GM19240 (cell line): ENCODE measurements around the gene VSIR.

Experiments used
- DNase-seq: peaks from one replicate; pipeline ENCODE4 v3.0.0; 2011; ENCODE audit warnings: low spot score; ENCODE audit not compliant: insufficient read length

VSIR gene

DNA sequence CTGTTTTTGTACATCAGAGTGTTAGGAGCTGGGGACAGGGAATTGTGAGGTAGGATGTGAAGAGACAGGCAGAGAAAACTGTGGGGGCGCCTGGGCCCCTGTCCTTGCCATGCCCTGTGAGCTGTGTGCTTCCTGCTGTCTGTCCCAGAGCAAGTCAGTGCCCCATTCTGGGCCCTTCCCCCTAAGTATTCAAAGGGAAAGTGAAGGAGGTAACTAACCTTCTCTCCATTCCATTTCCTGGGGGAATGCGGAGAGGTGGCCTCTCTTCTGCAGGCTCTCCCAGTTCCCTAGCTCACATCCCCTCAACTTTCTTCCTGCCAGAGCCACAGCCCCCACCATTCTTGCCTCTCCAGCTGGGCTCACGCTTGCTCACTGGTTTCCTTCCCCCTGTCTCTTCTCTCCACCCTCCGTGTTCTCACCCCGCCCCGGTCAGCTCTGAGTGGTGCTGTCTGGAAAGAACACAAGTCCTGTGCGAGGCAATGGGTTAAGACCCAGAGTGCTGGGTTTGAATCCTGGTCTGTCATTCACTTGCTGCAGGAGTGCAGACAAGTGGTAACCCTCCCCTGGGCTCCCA is 9.7 kb upstream of the VSIR start:
- no peak for DNase-seq

DNA sequence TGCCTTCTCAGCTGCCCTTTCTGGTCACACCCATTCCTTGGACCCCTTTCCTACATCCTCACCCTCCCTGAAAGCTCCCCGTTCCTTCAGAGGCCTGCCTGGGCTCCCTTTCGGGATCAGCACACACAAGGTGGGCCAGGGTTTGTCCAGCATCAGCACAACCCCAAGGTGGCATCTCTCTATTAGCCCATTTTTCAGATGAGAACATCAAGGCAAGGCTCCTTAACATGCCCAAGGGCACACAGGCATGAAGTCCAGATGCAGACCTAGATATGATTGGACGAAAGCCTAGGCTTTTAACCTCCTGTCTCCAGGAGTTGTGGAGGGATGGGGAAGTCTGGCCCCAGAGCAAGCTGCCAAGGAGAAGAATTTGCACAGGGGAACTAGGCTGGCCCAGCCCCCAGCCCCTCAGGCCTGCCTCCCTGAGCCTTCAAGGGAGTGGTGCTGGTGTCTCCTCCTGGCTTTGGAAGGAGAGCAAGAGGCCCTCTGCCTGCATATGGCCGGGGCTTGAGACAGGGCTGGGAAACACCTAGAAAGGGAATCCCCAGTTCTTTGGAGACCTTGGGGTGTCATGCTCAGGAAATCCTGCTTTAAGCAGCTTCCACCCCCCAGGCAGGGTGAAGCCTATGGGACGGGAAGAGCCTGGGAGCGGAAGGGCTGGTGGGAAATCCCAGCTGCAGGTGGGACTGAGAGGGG is 9.0 kb upstream of the VSIR start:
- DNase-seq = no peak

DNA sequence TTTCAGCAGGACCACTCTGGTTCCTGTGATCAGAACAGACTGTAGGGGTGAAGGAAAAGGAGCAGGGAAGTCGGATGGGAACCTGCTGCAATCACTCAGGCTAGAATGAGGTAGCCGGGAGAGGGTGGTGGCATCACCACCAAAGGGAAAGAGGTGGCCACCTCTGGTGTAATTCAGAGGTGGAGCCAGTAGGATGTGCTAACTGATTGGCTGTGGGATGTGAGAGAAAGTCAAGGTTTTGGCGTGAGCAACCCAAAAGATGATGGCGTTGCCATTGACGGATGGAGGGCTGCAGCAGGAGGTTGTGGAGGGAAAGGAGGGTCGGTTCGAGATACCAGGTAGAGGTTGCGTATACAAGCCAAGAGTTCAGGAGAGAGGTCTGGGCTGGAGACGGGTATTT is 7.4 kb upstream of the VSIR start:
- no peak for DNase-seq

DNA sequence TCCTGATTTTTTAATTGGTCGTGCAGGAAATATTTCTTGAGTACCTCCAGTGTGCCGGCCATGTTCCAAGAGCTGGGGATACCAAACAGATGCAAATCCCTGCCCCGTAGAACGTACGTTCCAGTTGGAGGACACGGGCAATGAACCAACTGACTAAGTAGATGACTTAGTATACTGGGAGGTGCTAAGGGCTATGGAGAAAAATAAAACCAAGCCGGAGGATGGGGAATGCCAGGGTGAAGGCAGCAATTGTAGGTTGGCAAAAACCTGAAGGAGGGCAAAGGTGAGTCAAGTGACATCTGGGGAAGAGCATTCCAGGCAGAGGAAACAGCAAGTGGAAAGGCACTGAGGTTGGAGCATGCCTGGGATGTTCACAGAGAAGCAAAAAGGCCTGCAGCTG is 6.8 kb upstream of the VSIR start:
- no peak for DNase-seq

DNA sequence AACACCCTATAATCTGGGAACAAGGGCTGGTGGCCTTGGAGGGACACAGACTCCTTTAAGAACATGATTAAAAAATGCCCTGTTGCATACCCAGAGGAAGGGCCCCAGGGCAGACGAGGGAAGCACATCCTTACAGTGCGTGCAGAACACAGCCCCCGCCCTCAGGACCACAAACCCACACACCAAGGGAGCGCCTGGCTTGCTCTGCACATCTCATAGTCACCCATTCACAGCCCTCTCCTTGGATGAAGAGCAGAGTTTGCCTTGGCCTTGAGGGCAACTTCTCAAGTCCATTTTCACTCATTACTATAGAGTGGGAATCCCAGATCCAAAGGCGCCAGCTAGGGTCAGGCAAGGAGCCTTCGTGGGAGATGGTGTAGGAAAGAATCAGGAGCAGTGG is 6.3 kb upstream of the VSIR start:
- no peak for DNase-seq

DNA sequence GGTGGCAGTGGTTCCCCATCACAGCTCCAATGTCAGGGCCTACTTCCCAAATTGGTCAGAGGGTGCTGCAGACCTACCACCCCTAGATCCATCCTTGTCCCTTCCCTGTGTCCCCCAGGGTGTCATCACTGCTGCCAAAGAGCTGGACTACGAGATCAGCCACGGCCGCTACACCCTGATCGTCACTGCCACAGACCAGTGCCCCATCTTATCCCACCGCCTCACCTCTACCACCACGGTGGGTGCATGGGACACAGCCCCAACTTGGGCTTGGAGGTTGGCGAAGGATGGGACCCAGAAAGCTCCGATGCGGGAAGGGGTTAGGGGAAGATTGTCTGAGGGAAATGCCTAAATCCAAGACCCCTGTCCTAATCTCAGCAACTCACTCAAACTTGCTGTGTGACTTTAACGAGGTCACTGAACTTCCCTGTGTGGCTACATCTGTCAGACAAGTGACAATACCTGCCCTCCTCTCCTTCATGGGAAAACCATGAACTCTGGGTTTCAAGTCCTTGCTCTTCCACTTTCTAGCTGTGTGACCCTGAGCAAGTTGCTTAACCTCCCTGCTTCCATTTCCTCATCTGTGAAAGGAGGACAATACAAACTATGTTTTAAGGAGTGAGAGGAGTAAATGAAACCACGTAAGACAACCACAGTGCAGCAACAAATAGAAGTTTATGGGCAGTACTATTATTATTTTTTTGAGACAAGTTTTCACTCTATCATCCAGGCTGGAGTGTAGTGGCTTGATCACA is 4.9 kb upstream of the VSIR start:
- no peak for DNase-seq

DNA sequence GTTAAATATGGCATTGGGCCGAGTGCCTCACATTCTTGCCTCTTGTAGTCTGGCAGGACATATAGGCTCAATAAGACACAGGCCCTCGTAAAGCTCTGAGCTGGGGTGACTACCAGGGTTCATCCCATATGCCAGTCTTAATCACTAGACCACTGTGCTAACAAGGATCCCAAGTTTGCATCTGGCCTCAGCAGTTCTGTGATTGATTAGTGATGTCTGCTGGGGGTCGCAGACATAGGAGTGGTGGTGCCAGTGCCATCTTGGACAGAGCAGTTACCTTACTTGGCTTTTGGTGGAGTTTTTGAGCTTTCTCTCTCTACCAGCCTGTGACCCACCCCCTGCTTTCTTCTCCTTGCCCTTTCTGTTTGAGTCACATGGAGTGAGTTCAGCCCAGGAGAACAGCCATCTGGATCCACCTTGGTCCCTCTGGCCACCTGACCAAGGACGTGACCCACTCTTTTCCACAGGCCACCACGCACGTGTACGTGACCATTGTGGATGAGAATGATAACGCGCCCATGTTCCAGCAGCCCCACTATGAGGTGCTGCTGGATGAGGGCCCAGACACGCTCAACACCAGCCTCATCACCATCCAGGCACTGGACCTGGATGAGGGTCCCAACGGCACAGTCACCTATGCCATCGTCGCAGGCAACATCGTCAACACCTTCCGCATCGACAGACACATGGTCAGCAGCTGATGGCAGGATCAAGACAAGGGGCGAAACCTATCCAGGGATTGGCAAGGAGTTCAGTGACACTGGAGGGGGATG is 4.1 kb upstream of the VSIR start:
- no peak for DNase-seq

DNA sequence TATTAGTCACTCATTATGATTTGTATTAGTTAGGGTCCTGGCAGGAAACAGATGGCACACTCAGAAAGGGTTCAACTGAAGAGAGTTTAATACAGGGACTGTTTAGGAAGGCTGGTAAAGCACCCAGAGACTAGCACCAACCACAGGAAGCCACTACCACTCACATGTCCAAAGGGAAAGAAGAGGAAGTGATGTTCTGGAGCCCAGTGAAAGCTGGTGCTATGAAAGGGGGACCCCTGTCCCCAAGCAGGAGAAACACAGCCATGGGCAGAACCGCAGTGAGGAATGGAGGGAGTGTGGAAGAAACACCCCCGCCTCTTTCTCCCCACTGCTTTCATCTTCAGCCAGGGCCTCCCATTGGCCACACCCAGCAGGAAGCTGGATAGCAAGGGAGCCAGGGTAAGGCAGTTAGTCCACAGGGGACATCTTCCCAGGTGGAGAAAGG is 3.2 kb upstream of the VSIR start:
- DNase-seq = no peak

DNA sequence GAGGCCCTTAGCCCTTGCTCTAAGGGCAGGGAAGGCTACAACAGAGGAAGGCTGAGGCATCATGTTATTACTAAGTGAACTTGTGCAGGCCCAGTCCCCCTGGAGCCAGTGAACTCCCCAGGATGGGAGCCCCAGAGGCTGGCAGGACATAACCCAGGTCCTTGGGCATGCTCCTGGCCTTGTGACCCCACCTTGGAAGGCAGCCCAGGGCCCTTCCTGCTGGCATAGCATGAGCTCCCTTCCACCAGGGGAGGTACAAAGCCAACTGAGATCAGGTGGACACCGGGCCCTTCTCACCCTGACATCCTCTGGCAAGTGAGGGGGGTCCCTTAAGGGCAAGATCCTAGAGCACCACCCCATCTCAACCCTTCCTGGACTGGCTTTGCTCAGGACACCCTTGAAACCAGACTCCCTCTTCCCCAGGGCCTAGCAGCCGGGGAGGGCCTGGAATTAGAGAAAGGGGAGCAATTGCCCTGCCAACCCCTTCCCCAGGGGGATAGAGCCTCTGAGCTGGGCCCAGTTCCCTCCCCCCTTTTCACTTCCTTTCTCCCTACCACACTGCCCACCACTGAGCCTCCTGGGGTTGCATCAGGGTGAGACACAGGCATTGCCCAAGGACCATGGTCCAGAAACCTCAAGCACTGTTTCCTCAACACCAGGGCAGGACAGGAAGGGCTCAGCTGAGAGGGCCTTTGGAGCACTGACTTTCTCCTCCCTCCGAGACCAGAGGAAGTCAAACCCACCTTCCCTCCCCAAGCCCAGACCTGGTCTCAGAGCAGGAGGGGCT is 1.8 kb upstream of the VSIR start:
- DNase-seq = no peak

DNA sequence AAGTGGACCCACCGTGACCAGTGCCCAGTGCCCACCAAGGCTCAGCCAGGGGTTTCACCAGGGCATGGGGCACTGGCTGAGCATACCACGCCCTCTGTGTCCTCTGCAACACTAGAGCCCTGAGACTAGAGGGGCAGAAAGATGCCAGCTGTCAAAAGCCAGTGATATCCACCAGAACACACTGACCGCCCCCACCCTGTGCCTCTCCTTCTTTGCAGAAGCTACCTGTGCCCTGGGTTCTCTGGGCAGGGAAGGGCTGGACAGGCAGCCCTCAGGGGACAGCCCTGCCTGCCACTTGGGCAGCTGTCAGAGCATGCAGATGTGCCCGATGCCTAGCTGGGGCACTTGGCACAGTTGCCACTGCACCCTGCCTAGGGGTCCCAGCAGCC is 494 bp downstream of the VSIR start:
- DNase-seq = no peak

DNA sequence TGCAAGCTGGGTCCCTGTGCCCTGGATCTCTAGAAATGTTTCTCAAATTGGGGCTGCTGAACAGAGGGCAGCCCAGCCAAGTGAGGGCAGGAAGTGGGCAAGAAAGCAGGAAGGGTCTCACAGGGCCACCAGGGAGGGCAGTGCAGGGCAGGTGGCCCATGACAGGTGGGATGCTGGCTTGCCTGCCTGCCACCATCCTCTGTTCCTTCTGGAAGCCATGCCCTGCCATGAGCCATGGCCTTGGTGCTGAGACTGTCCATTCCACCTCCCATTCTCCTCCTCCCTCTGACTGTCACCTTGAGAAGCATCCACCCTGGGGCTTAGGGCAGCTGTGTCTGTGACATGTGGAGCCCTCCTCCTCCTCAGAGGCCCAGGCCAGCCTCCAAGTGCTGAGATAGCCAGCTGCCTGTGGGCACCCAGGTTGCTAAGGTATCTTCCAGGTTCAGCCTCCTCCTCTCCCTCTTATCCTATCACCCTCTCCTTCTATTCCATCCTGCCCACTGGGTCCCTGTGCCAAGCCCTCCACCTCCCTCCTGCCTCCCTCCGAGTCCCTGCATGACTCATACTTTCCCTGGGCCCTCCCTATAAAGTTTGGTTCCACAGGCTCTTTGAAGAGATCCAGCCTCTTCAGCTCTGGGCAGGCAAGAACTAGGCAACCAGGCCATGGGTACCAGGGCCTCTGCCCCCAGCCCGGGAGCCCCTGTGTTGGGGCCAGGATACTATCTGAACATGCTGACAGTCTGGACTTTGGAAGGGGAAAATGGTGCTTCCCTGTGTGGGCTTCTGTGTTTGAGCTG is 1.3 kb downstream of the VSIR start:
- DNase-seq = no peak

DNA sequence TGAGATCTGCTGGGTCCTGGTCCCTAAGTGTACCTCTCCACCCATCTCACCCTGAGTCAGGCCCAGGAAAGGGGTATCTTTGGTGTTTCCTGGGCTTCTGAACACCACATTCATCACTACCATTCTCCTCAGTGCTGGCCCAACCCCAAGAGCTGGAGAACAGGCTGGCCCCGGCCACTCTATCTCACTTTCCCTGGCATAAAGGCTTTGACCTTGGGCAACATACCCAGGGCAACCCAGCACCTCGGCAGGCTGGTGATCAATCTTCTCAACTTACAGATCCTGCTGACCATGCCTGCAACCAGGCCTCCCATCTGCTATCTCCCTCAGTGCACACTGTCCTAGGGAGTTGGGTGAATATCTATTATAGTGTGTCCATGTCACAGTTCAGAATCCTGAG is 2.1 kb downstream of the VSIR start:
- no peak for DNase-seq

DNA sequence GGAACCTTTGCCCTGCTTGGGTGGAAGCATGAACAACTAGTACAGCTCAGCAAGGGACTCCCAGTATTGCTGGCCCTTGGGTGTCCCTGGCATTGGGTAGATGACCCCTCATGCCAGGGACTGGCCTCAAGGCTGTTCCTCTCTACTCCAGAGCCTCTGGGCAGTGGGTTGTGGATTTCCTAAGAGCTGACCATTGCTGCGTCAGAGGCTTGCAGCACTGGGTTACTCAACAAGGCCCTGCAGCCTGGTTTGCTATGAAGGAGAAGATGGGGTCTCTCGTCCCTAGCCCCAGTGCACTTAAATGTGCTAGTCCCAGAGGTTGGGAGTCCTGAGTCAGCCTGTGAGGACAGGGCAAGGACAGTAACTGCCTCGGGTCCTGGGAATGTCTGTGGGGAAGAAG is 2.5 kb downstream of the VSIR start:
- no peak for DNase-seq

DNA sequence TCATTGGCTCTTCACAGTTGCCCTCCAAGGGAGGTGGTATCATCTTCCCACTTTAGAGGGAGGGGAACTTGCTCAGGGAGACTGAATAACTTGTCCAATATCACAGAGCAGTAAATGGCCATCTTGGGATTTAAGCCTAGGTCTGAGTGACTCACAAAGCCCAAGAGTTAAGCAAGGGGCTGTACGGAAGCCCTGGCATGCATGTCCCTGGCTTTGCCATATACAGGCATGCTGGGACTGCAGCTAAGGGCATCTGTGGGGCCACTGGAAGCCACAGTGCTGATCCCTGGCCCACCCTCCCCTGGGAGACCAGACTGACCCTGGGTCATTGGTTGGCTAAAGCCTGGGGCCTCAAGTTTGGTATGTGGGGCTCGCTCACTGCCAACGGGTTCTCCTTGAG is 3.1 kb downstream of the VSIR start:
- no peak for DNase-seq

DNA sequence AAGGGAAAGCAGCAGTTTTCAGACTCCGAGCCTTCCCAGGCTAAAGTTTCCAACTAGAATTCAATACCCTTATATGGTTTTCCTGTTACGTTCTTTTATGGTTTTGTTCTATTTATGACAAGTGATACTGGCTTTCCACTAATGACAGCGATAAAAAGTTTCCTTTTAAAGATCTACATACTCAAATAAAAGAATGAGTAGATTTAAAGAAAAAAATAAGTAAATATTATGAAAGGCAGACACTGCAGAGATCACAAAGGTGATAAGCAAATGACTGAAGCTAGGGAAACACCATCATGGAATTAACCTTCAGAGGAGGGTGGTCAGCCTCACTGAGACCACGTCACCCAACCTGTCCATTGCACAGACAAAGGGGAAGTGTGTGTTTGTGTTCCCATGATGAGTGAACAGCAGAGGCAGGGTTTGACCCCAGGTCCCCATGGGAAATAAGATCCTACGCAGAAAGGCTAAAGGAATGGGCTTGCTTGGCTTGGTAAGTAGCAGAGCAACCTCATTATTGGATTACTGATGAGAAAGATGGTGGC is 4.0 kb downstream of the VSIR start:
- DNase-seq = no peak

DNA sequence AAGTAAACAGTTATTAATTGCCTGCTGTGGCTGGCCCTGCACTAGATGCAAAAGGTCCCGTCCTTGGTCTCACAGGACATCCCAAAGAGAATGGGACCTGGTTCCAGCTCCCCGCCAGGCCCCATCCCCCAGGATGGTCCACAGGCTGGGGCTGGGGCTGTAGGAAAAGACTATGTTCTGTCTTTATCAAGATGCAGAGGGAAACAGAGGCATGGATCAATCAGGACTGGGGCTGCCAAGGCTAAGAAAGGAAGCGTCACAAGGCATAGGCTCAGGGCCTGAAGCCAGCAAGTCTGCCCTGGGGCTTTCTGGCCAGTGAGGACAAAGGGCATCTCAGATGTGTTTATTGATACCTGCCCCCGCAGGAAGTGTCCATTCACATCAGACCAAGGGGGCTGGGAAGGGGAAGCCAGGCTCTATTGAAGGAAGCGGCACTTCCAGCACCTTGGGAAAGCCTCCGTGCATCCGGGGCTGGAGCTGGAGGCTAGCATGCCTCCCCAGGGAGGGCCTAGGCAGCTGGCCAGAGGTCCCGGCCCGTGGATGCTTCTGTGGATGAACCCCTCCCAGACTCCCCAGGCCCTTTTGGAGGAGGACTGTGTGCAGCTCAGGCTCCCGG is 5.8 kb downstream of the VSIR start:
- DNase-seq = no peak

DNA sequence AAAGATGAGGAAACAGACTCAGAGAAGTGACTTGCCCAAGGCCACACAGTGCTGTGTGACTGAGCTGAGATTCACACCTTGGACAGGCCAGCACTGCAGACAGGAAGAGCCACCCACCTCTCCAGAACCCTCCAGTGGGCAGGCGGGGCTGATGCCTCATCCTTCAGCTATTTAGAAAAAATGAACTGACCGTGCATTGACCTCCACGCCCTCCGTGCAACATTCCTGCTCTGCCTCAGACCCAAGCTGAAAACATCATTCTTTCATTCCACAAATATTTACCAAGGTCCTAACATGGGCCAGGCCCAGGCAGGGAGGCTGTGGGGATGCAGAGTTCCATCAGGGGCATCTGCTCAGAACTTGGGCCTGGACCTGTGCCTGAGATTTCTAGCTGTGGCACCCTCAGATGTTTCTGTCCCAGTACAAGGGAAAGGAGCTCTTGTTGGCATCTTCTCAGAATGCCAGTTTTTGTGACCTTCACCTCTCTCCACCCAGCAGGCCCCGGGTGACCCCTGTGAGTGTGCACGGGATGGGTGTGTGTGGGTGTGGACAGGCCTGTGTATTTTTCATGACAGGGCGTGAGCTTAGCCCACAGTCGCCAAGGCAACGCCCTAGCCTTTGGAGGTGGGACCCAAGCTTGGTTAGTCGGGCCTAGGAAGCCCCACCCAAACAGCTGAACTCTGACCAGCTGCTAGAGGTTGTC is 6.5 kb downstream of the VSIR start:
- DNase-seq = no peak

DNA sequence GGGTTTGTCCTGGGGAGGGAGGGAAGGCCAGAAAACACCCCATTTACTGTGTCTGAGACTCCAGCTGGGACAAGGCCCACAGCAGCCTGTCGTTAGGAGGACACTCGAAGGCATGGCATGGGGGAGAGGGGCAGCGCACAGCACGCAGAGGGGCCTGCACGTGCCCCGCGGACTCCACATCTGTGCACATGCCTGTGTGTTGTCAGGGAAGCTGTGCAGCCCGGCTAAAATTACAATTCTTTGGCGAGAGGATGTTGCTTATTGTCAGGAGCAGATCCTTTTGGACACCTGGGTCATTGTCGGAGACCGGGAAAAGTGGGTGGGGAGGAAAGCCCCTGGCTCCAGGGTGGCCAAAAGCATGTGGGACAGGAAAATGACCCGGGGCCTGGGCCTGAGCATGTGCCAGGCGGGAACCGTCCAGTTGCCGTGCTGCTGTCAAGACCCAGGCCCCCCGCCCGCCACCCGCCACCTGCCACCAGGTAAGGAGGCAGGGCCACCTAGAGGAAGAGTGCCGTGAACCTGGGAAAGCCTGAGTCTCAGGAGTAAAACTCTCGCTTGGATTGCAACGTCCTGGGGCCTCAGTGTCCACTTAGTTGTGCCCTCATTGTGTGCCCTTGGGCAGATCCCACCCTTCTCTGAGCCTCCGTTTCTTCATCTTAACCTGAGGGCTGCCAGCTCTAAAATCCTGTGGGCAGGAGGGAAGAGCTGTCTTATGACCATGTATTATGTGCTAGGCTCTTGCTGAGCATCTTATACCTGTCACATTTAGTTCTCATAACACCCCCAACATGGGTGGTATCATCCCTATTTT is 7.2 kb downstream of the VSIR start:
- DNase-seq = no peak
